Activated T-cell treated with anti-CD3 and anti-CD28 coated beads for 1 hour (primary cell): ENCODE measurements around the gene THSD7A.

Experiments used
- DNase-seq: peaks from one replicate; pipeline ENCODE4 v3.0.0-alpha.2; 2020; ENCODE audit warnings: low read depth

Gene THSD7A

DNA sequence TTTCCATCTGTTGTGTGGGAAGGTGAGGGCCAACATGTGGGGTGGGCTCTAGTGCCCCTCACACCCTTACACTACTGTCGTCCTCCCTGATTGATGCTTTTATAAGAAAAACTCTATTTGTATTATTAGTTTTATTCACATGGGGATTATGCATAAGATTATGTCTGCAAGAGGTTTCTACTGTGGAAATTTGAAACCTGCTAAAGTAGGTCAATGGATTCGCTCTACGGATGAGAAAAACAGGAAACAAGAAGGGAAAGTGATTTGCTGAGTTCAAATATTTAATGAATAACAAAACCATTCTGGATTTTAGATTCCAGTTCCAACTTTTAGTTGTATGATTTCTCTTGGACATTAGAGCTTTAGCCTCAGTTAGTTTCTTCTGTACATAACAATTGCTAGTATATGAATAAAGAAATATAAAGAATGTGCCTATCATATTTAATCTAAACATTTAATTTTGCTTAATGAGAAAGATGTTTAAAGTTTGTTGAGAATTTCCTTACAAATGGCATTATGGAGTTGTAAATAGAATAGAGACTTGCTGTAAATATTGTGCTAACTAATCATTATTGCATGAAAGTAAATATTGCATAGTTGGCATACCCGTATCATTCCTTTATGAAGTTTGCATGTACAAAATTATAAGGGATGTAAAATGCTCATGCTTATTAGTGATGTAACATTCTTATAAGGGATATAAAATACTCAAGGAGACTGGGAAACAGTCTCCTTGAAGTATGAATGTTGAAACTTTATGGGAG lies 193.8 kb downstream of the THSD7A start:
- DNase-seq, result no peak

DNA sequence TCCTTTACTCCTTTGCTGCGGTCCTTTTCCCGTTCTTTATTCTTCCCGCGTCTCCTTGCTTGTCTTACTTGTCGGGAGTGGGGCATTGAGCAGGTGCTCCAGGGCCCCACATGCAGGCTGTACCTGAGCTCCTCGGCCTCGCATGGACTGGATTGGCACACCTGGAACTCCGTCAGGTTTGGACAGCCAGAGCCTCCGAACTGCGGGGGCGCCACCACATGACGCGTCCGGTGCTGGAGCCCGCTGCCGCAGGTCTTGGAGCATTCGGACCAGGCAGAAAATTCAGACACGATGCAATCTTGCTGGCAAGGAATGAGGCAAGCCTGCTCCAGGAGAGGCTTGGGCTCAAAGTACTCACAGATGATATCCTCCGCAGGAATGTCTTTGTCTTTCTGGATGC lies 195.7 kb downstream of the THSD7A start:
- no peak for DNase-seq

DNA sequence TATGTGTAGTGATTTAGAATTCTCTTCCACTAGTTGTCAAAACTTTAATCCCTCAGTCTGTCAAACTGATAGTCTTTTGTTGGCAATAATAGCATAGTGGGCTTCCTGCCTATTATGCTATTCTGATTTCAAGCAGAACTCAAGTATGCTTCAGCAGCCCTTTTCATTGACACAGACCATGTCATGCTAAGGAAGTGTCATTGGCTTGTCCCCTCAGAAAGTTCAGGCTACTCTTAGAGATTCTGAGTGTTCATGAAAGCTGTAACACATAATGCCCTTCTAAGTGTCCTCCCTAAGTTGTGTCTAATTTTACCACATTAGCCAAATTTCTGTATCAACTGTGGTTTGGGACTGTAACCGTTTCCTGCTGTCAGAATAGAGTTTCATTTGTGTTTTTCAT lies 198.7 kb downstream of the THSD7A start:
- DNase-seq, result no peak

DNA sequence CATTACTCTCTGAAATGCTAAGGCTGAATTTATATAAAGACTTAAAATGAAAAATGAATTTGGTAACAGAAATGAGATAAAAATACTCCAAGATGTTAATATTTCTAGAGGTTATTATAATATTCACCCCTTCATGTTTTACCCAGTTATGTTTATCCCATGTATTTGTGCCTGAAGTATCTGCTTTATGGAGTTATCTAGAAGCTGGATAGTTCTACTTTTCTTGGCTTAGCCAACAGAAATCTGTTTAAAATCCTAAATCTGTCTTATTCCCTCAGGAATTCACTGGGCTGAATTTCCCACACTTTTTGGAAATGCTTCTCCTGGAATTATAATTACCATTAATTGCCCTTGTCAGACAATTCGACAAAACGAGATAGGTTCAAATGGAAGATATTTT lies 201.6 kb downstream of the THSD7A start:
- no peak for DNase-seq

DNA sequence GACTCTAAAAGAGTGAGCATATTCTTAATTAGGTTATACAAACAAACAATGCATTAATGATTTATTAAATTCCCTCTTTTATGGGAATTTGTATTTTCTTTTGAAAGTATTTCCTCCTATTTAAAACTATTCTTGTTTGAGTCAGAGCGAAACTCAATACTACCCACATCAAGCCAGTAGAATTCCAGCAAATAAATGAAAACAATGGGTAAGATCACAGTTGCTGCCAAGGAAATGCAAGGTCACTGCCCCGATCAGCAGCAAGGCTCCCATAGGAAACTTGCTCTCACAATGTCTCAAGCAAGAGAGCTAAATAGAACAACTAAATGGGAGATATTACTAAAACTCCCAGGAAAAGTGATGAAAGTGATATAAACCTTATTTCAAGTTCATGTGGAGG lies 206.3 kb downstream of the THSD7A start:
- DNase-seq, result no peak

DNA sequence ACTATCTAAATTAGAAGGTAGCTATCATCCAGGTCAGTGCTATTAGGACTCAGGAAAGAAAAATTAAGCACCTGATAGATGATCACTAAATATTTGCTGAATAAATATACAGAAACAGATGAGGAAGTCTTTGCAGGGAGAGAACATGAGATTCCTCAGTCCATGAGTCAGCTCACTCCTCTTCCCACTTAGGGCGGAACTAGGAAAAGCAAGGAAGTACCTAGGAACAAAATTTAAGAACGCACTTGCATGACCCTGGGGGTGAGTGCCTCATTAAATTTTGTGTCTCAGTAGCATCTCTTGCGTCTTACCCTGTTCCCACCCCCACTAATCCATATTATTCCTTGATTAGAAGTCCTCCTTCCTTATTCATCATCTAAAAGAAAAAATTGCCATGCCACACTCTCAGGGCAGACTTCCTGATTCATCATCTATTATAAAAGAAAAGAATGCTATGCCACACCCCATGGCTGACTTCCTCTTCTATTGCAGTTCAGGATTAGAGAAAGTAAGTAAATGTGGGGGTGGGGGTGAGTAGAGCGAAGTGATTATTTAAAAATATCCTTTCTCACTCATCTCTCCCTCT lies 208.8 kb downstream of the THSD7A start:
- DNase-seq, result no peak

DNA sequence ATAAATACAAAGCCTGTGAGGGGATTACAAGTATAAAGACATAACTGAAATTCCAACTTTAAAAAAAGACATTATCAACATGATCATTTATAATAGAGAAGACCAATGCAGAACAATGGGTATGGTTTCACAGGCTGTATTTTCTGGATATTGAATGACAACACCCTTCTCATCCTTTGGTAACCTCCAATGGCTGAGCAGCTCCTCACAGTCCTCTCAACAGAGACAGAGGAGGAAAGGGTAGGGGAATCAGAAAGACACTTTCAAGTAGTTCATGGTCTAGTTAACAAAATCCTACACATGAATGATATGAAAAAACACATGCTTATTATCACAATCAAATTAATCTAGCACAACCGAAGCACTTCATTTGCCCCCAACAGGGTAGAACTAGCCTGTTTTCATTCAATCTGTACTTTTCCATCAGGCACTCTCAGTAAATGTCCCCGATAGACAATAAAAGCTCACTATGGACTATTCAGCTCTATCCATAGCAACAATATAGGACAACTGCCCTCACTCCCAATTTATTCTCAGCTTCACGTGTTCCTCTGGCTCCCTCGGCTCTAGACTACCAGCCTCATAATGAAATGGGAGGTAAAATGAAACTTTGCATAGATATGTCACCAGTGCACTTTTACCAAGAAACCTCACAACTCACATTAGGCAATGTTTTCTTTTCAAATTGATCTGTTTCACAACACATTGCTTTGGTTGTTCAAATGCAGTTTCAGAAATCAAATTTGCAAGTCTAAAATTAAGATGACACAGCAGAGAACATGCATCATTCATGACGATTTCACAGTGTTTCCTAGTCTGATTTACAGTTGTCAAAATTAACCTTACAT lies 211.4 kb downstream of the THSD7A start:
- no peak for DNase-seq

DNA sequence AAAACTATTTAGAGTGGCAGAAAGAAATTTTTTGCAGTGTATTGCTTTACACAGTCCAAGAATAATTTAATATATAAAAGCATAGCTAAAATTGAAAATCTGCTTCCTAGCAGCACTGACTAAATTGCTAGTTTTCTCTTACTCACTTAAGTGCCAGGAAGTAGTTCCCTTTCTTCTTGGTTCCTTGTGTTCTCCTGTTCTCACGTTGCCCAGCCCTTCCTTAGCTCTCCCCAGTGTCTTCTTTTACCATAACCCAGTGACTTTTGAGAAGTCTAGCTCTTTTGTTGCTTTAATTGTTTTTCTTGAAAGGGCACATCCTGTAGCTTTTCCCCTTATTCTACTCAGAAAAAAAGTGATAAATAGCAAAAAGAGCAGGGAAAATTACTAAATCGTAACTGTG lies 215.5 kb downstream of the THSD7A start:
- no peak for DNase-seq

DNA sequence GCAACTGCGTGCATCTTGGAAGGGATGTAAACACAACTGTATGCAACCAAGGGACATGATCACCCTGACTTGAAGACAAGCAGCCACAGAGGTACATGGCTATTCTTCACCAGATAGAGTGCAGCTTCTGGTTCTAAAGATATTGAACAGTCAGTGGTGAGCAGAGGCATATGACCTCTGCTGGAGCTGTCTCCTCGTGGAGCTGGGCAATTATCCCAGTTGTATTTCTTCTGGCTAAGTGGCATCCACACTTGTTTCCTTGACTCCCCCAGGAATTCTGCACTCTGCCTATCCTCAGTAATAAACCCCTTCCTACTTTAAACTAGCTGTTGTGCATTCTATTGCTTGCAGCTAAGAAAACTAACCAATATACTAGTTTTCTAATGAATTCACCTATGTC lies 216.8 kb downstream of the THSD7A start:
- DNase-seq, result no peak

DNA sequence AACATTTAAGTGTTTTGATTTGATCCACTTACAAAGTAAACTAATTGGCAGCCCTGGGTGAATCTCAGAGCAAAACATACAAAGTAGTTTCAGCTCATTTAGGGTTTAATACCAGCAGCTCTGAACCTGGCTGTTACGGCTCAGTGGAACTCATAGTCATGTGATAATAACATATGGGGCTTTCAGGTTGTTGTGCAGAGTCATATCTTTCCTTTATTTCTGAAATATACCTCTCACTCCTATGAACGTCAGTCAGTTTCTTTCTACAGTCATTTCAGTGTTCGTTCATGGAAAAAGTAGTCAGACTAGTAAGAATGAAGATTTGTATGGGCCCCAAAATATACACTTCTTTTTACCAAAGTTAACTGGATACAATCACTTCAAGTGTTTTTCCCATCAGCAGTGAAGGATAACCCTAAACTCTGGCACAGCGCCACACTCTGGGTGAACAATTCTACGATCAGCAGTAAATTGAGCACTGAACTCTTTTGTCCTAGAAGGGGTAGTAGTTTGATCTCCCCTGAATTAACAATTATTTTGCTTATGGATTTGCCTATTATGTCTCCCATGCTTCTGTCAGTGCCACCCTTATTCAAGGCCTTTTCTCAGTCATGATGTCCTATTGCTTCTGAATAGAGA lies 218.6 kb downstream of the THSD7A start:
- no peak for DNase-seq

DNA sequence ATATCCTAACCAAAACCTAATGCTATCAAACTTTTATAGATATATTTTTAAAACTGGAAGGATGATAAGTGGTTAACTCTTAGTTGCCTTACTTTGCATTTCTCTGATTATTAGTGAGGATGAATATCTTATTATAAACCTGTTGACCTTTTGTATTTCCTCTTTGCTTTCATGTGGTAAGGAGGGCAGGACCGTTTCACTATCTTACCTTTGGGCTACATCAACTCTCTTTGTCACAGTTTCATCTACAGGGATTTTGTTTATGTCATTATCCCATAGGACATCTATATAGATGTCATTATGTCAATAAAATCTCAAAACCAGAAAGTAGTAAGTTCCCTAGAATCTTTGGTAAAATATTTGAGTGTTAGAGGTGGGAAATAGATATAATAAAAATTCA lies 219.3 kb downstream of the THSD7A start:
- no peak for DNase-seq

DNA sequence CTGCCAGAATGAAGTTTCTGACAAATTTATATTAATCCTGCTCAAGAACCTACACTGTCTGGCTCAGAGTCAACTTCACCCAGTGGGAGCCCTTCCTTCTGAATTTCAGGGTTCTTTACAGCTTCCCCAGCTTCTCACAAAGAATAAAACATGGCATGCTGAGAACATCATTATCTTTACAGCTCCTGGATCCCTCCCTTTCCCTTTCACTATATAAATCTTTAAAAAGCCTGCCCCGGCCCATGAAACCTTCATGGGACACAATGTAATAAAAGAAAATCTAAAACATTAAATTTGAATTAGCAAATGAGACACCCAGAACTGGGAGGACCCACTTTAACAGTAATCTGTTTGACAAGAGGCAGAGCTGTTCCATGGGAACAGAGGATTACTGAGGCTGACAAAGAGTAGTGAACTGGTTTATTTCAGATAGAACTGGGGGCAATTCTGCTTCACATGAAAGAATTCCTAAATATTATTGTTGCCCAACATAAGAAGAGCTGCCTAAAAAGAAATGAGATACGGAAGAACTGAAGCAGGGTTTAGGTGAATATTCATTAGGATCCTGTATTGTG lies 222.8 kb downstream of the THSD7A start:
- no peak for DNase-seq

DNA sequence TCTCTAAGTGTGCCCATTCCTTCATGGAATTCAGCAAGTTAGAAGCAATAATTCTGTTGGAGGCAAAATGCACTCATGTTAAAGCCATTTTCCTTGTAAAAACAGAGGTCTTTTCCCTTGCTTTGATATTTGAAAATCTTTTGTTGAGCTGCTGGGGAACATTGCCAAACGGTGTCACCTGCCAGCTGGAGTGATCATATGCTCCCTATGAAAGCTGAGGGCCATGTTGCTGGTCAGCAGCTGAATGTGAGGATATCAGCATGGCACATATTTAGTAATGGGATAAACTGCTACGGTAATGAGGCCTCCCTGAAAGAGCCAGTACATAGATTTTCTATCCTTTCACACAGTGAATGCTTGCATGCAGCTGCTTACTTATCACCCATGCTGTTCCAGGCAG lies 224.3 kb downstream of the THSD7A start:
- no peak for DNase-seq

DNA sequence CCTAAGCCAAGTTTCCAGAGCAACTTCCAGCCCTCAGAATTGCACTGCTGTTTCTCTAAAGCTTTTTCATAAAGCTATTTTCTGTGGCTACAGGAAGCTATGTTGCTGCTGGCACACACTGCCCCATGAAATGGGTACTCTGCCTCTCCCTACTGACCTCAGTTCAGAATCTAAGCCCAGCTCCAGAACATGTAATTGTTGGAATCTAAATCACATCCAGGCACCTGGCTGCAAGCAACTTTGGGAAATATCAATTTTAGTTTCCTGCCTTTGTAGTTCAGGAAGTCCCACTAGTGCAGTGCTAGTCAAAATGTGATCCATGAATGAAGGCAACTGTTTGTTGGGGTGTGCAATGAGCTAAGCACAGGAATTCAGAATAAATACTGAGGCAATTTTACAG lies 226.2 kb downstream of the THSD7A start:
- DNase-seq, result no peak

DNA sequence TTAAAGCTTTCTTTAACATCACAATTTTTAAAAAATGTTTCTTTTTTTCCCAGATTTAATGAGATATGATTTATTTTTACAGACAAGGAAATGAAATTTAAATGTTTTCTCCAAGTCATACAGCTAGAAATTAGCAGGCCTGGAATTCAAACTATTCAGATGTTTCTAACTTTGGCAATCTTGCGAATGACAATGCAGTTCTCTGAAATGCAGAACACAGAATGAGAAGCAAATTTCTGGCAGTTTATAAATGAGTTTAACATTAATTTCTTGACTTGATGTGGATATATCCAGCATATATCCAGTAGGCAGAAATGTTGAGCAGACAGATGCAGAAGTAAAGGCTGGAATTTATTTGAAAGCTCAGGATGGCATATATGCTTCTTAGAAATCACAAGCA lies 227.5 kb downstream of the THSD7A start:
- DNase-seq, result no peak

DNA sequence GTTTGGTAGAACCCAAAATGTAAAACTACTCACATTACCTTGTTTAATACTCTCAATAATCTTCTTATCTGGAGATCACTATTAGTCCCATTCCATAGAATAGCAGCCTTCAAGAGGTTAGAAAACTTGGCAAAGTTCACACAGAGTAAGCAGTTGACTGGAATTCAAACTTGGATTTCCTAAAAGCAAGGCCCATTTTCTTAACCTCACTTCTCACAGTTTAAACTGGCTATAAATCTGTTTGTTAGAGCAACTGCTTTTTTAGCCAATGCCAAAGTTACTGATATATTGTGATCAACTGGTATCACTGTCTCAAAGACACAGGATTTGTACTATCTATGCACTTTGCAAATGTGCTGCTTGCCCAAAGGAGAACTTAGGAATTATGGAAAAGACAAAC lies 230.2 kb downstream of the THSD7A start:
- DNase-seq, result no peak

DNA sequence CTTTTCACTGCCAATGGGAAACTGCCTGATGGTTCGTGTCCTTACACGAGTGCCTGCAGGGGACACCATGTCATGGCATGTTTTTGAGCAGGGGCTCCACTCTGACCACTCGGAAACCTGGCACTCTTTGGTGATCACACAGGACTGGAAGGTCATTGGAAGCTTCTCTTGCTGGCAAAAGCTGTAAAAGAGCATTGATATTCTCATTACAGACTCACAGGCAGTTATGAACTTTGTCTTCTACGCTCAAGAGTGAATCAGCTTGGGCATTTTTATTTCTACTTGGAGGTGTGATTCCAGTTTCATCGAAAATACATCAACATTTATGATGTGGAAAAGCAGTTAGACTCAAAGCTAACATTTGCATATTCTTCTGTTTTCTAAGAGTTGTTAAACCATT lies 238.7 kb downstream of the THSD7A start:
- no peak for DNase-seq

DNA sequence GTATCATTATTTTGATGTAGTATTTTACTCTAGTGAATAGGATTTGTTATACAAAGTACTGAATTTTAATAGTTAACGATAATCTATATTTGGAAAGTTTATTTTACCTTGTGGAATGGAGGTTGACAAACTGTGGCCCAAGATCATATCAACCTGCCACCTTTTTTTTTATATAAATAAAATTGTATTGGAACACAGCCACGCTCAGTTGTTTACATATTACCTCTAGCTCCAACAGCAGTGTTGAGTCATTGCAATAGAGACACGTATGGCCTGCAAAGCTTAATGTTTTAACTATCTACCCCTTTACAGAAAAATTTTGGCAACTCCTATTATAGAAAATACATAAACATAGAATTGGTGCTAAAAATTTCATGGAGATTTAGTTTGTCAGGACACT lies 239.3 kb downstream of the THSD7A start:
- no peak for DNase-seq

DNA sequence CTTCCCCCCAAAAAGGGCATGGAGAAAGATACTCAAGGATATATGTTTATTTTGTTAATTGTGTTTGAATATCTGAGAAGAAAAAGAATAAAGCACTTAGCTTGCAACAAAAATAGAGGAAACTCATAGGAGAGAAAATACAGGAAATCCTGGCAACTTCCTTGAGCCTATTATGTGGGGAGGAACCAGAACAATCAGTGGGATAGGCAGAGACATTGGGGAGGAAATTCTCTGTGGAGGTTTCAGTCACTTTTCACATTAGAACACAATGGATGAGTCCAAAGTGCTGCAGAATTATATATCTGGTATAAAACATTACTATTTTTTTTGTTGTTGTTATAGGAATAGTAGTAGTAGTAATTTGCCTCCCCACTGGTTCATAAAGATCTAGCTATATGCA lies 240.1 kb downstream of the THSD7A start:
- no peak for DNase-seq

DNA sequence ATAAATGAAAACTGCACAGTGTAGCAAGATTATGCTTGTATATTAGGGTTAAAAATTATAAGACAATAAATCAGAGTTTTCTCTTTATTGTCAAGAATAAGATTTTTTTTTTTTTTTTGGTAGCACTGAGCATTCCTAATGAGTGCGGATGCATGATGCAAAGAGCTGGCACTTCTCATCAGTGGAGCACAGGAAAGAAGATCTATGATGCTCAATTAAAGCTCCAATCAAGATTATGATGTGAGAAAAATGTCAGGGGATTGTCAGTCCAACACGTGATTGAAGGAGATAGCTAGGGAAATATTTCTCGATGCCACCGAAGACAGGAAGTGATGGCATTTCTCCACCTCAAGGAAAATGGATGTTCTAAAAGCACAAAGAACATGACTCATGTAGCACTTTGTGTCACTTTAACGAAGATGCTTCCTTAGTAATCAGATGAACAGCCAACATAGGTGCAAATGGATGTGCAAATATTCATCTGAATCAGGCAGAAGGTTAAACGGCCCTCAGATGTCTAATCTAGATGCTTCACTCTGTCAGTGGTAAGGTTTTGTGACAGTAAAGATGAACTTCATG lies 240.9 kb downstream of the THSD7A start:
- no peak for DNase-seq

DNA sequence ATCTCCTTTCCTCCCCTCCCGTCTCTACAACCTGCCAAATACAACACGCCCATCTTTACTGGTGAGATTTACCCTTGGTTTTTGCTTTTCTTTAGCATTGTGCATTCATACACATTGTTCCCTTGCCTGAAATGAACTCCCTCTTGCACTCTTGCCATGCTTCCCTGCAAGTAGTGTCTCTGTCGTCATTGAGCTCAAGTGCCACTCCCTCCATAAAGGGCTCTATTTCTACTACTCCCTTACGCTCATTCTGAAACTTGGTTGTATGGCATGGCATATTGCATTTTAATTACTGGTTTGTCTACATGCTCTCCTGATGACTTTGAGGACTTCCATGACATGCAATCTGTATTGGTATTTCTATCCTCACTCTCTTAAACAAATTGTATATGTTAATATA lies 242.7 kb downstream of the THSD7A start:
- no peak for DNase-seq

DNA sequence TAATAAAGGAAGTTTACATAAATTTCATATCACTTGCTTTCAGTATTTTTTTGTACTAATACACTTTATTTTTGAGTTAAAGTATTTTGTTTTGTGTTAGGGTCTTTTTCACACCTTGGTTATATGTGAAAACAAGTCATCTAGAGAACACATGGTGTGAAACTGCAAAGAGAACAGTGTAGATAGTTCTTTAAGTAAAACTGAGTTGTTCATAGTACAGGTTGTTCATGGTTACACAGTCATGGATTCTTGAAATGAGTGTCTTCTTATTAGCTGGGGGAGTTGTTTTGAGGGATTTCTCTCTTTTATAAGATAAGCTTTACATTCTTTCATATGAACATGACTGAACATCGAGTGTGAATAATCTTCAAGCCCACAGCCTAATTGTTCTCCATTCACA lies 244.2 kb downstream of the THSD7A start:
- no peak for DNase-seq
